ENCODE results near the gene CITED1.

- TF ChIP-seq CTCF (IDR thresholded peaks at IDR 0.05), result no peak
- no peak for TF ChIP-seq POLR2A (IDR thresholded peaks at IDR 0.05)
Observed at GRCh38 chrX:72340626-72341025, 34.9 kb upstream of the CITED1 start.
